LNCaP clone FGC (cell line): ENCODE data around the gene MEST.
"Not testable (repeated sequence)": the region's sequence is repeated elsewhere in the genome, so short reads cannot be mapped to it uniquely, and the experiment has no call there.

Experiments used
- DNase-seq: peaks from one replicate; pipeline ENCODE4 v3.0.0-alpha.2; 2011; ENCODE audit warnings: low read depth
- H3K4me3 ChIP-seq: 2 replicates; pipeline ENCODE4 v1.5.1; 2011; ENCODE audit warnings: mild to moderate bottlenecking, low read depth, low read length, control low read depth
- CTCF ChIP-seq: IDR thresholded peaks from 2 replicates; pipeline ENCODE4 v1.5.1; 2012; ENCODE audit warnings: mild to moderate bottlenecking; ENCODE audit not compliant: control insufficient read depth, insufficient read depth; ENCODE audit errors: extremely low read depth

The MEST gene

GRCh38 chr7:130491841-130492522 lies at the start of gene MEST:
Gene MEST, plus strand, starts transcription at chr7:130492085. Its CDS starts 229 bp downstream, at chr7:130492314.
- TF ChIP-seq CTCF = no peak
- no peak within 1 kb of the TSS for H3K4me3 ChIP-seq
- DNase-seq = no peak

- no peak for DNase-seq
- no peak for TF ChIP-seq CTCF
- no peak overlapping the region for H3K4me3 ChIP-seq
These were observed 49.3 kb upstream of the MEST start for GRCh38 chr7:130442601-130443000.

- no peak for TF ChIP-seq CTCF
- H3K4me3 ChIP-seq = no peak overlapping the region
- no peak for DNase-seq
These were observed 47.7 kb upstream of the MEST start for GRCh38 chr7:130444234-130444633.

- TF ChIP-seq CTCF = no peak
- no peak overlapping the region for H3K4me3 ChIP-seq
- DNase-seq = no peak
These were observed 47.0 kb upstream of the MEST start for GRCh38 chr7:130444751-130445407.

GRCh38 chr7:130446259-130446658 lies 45.6 kb upstream of the MEST start:
- no peak for DNase-seq
- no peak overlapping the region for H3K4me3 ChIP-seq
- no peak for TF ChIP-seq CTCF

GRCh38 chr7:130451344-130451743 lies 40.5 kb upstream of the MEST start:
- H3K4me3 ChIP-seq, DNase-seq: not testable (repeated sequence)

GRCh38 chr7:130452951-130453350 lies 38.9 kb upstream of the MEST start:
- H3K4me3 ChIP-seq = no peak overlapping the region
- DNase-seq = no peak
- TF ChIP-seq CTCF = no peak
